ENCODE measurements around the gene ESRRA. TPM values are rescaled to one million over a fixed set of nuclear protein-coding genes. Genes with fewer than 3 reads are reported as not detected.
A peak's percentile ranks its signal among the peaks of the same experiment; 100 is the strongest.

The ESRRA gene
- total RNA-seq, 2 experiments from 2014 or later: 10.9 to 12.0 TPM

GRCh38 chr11:64360448-64360921, 55.2 kb downstream of the ESRRA start:
- ChIA-PET CTCF (interaction anchor here (1.6 kb wide), 1 partner anchor 42 kb away, joined by 7 read pairs; the partner anchor contains the start of genes PRDX5 and TRMT112), POLR2A (interaction anchor here (0.9 to 6.3 kb wide), 4 partner anchors 20 to 757 kb away, joined by 3 to 45 read pairs (median 4); partner anchors contain the start of genes CCDC88B, PRDX5, TRMT112 and ZNHIT2)
- peaks cover 35% of the 10 kb centered on the region for H3K4me1 ChIP-seq (ENCODE audit: insufficient read depth, low read length)
- H3K36me3 Mint-ChIP-seq (ENCODE audit: low read depth): peaks cover 52% of the 10 kb centered on the region
- DNase-seq (peak in 2 of 14 experiments; percentile 39 to 43), ATAC-seq (ENCODE audit: poor library complexity) (peak; percentile 11)
- H3K27me3 ChIP-seq (ENCODE audit: control insufficient read depth in 1 of 2, insufficient read depth in 2 of 2, low read length in 2 of 2): no peaks in the 10 kb centered on the region
- H3K4me3 ChIP-seq (ENCODE audit: low read length): peak overlapping the region; percentile 88
- H3K27ac Mint-ChIP-seq: peak overlapping the region; percentile 5
- no peaks in the 10 kb centered on the region for H3K9me3 Mint-ChIP-seq
- TF ChIP-seq CTCF (IDR thresholded peaks at IDR 0.05): no peak
- intact Hi-C loops (cut with DNase I, micrococcal nuclease): loop anchor here in 1 of 2 experiments (10.0 kb wide), 1 partner anchor 294 kb away; no protein-coding TSS in a partner anchor
- no peaks in the 10 kb centered on the region for H3K9me3 ChIP-seq (ENCODE audit: control insufficient read depth in 1 of 2, insufficient read depth in 1 of 2, low read length in 2 of 2)
- peak overlapping the region; percentile 93 for H3K4me3 Mint-ChIP-seq
- H3K27me3 Mint-ChIP-seq: no peaks in the 10 kb centered on the region
- peaks cover 25% of the 10 kb centered on the region for H3K4me1 Mint-ChIP-seq (ENCODE audit: low read depth)
- H3K27ac ChIP-seq (ENCODE audit: low read depth in 1 of 2, low read length in 2 of 2): no peak overlapping the region
- H3K36me3 ChIP-seq (ENCODE audit: insufficient read depth, low read length): peaks cover 52% of the 10 kb centered on the region

GRCh38 chr11:64361659-64362058, 56.3 kb downstream of the ESRRA start:
- peak overlapping the region; percentile 25 for H3K4me3 Mint-ChIP-seq

DNA sequence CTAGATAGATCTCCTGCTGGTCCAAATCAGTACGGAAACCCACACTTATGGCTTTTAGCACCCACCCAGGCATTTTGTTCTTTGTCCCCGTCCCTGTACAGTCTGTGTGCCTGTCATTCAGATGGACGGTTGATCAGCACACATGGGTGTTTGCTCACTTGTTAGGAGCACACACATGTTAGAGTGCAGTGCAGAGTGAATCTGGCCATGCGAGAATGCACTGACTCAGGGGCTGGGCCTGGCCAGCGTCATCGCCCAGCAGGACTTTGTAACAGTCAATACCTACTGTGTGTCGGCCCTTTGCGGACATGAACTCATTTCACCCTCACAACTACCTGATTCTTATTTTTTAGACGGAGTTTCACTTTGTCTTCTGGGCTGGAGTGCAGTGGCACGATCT, 57.0 kb downstream of the ESRRA start:
- Histone ChIP-seq H3K27me3 (ENCODE audit: control insufficient read depth in 1 of 2, insufficient read depth in 2 of 2, low read length in 2 of 2) (no peaks in the 10 kb centered on the region), H3K27ac (ENCODE audit: low read depth in 1 of 2, low read length in 2 of 2) (no peak overlapping the region), H3K9me3 (ENCODE audit: control insufficient read depth in 1 of 2, insufficient read depth in 1 of 2, low read length in 2 of 2) (no peaks in the 10 kb centered on the region), H3K36me3 (ENCODE audit: insufficient read depth, low read length) (peaks cover 59% of the 10 kb centered on the region), H3K4me3 (ENCODE audit: low read length) (no peak overlapping the region), H3K4me1 (ENCODE audit: insufficient read depth, low read length) (peaks cover 32% of the 10 kb centered on the region)
- Mint-ChIP-seq H3K4me3 (peak overlapping the region; percentile 43), H3K4me1 (ENCODE audit: low read depth) (peaks cover 20% of the 10 kb centered on the region), H3K36me3 (ENCODE audit: low read depth) (peaks cover 63% of the 10 kb centered on the region), H3K27ac (no peak overlapping the region), H3K9me3 (no peaks in the 10 kb centered on the region), H3K27me3 (no peaks in the 10 kb centered on the region)
- intact Hi-C loops (cut with DNase I, micrococcal nuclease): loop anchor here in 1 of 2 experiments (10.0 kb wide), 1 partner anchor 292 kb away; no protein-coding TSS in a partner anchor
- DNase-seq: no peak
- ATAC-seq (ENCODE audit: poor library complexity): no peak
- CTCF ChIA-PET: no interaction called here
- POLR2A ChIA-PET: no interaction called here
- TF ChIP-seq CTCF (IDR thresholded peaks at IDR 0.05): no peak

More at GRCh38 chr11:64361659-64362058, 56.3 kb downstream of the ESRRA start:
- H3K4me1 Mint-ChIP-seq (ENCODE audit: low read depth): peaks cover 21% of the 10 kb centered on the region
- H3K9me3 ChIP-seq (ENCODE audit: control insufficient read depth in 1 of 2, insufficient read depth in 1 of 2, low read length in 2 of 2): no peaks in the 10 kb centered on the region
- no peak overlapping the region for H3K4me3 ChIP-seq (ENCODE audit: low read length)
- POLR2A ChIA-PET: no interaction called here
- peaks cover 35% of the 10 kb centered on the region for H3K4me1 ChIP-seq (ENCODE audit: insufficient read depth, low read length)
- CTCF ChIA-PET: no interaction called here
- H3K36me3 Mint-ChIP-seq (ENCODE audit: low read depth): peaks cover 60% of the 10 kb centered on the region
- intact Hi-C loops (cut with DNase I, micrococcal nuclease): loop anchor here in 1 of 2 experiments (10.0 kb wide), 1 partner anchor 293 kb away; no protein-coding TSS in a partner anchor
- no peak overlapping the region for H3K27ac Mint-ChIP-seq
- H3K27ac ChIP-seq (ENCODE audit: low read depth in 1 of 2, low read length in 2 of 2): no peak overlapping the region
- H3K27me3 Mint-ChIP-seq: no peaks in the 10 kb centered on the region
- H3K36me3 ChIP-seq (ENCODE audit: insufficient read depth, low read length): peaks cover 61% of the 10 kb centered on the region
- H3K9me3 Mint-ChIP-seq: no peaks in the 10 kb centered on the region
- ATAC-seq (ENCODE audit: poor library complexity) (no peak), DNase-seq (peak in 1 of 14 experiments; percentile 25)
- no peaks in the 10 kb centered on the region for H3K27me3 ChIP-seq (ENCODE audit: control insufficient read depth in 1 of 2, insufficient read depth in 2 of 2, low read length in 2 of 2)
- TF ChIP-seq CTCF (IDR thresholded peaks at IDR 0.05): no peak
